Motor neuron (in vitro differentiated cells): Measurements from ENCODE around the gene OBP2B. TPM values are rescaled to one million over a fixed set of nuclear protein-coding genes. Genes with fewer than 3 reads are reported as not detected.
A peak's percentile ranks its signal among the peaks of the same experiment; 100 is the strongest.
"Not testable (repeated sequence)": the region's sequence is repeated elsewhere in the genome, so short reads cannot be mapped to it uniquely, and the experiment has no call there.

ENCODE experiments used
- ATAC-seq, 8 experiments: fragments of 200-7000 bp; cut with Tn5 transposase; replicated peaks in 6 of 8; 2 replicates each; pipeline ENCODE4 v1.8.0; 2021; ENCODE audit warnings: mild to moderate bottlenecking in 8 of 8, moderate library complexity in 8 of 8
- H3K27ac ChIP-seq, 2 donors: fragments of 250-450 bp; sonication (Bioruptor Pico); 2 replicates each; pipeline ENCODE4 v1.9.0; 2021; ENCODE audit warnings: antibody characterized with exemption in 2 of 2, mild to moderate bottlenecking in 2 of 2, moderate library complexity in 1 of 2
- H3K4me1 ChIP-seq, 2 donors: fragments of 250-450 bp; sonication (Bioruptor Pico); replicated peaks in 1 of 2; 2 replicates each; pipeline ENCODE4 v1.6.1; 2021; ENCODE audit warnings: antibody characterized with exemption in 2 of 2, mild to moderate bottlenecking in 2 of 2, moderate library complexity in 1 of 2
- H3K4me3 ChIP-seq, 5 donors: fragments of 250-450 bp; sonication (Bioruptor Pico); 2 replicates each; pipeline ENCODE4 v1.9.0; 2021; ENCODE audit warnings: antibody characterized with exemption in 5 of 5, mild to moderate bottlenecking in 5 of 5, moderate library complexity in 4 of 5
- WGBS, 10 experiments: fragments of 450-650 bp; shearing (Covaris generic); methylation state at CpG; one replicate each; pipeline ENCODE4 v1.0.0; 2022; 5-methylcytosine and 5-hydroxymethylcytosine counted together
- in situ Hi-C, 9 experiments: fragments of 400-800 bp; cut with MboI; loops; one replicate each; pipeline ENCODE4 v1.15.0; 2021; ENCODE audit warnings: low sequenced_read_pairs in 9 of 9, low pct_unique_long_range_greater_than_20kb in 2 of 9; ENCODE audit not compliant: unreplicated experiment in 9 of 9
- total RNA-seq, 8 experiments: library from RNA; unstranded; fragments of 300-600 nt; gene quantifications; 2 replicates each; pipeline versions ENCODE4 v1.2.3 to v1.2.4, GENCODE V29; 2022

Gene OBP2B
- total RNA-seq, 8 experiments from 2014 or later, result 0.33 TPM; not detected in 7

DNA sequence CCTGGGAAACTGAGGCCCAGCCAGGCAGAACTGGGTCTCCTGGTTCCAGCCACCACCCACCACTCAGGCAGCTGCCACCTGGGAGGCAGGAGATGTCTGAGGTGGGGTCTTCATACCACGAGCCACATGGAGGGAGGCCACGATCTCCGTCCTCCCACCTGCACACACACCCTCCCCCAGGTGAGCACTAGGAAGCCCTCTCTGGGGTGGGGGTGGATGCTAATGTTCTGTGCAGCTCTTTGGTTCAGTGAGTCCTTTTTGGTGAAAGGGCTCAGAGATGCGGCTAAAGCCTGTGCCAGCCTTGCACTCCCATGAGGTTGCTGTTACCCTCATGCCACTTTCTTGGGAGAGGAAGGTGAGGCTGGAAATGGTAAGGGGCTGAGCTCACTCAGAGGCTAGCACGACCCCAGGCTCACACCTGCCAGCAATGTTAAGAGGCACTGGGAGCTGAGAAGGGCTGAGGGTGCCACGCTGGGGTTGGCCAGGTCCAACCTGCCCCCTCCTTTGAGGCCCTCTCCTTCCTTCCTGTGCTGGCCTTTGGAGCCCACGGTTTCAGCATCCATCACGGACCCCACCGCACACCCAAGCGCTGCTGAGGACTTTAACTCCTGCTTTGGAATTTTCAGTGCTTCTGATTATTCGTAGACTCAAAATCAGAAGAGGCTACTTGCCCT lies 26.6 kb upstream of the OBP2B start:
- Histone ChIP-seq H3K4me1 (peaks cover 23 to 25% of the 10 kb centered on the region in 2 donors), H3K4me3 (no peak overlapping the region), H3K27ac (no peak overlapping the region)
- peak in 1 of 8 experiments; percentile 2 for ATAC-seq
- in situ Hi-C loops, result no loop called here
- WGBS, 10 experiments, result 20 to 100% (median 85%) methylated on average over 2 to 5 of the region's 11 CpGs; no CpG with 5 or more reads in 7 of the 10 experiments

DNA sequence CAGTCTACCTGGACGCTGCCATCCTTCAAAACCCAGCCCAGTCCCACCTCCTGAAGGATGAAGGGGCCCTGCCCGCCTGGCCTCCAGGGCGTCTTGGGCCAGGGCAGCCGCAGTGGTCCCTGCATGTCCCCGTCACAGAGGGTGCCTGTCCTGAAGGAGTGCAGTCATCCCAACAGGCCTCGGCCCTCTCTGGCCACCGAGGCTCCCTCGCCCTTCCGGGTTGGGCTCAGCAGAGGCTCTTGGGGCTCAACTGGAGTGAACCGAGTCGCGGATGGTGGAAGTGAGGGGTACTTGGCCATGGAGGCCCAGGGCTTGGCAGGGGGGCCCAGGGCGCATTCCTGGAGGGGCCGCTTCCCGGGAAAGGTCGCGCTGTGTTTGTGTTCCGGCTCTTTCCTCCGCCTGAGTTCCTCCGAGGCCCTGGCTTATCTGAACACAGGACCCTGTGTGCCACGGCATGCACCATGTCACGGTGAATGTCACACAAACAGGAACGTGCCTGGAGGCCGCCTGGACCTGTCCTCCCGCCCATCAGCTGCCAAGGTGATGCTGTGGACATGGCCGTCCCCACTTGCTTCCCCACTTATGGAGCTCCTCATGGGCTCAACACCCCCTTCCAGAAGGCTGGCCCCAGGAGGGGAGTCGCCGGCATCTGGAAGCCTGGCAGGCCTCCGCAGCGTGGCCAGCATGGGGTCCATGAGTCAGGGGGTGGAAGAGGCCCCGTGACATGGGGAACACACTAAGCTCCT lies 25.7 kb upstream of the OBP2B start:
- ATAC-seq, result no peak
- in situ Hi-C loops, result no loop called here
- H3K27ac ChIP-seq, result no peak overlapping the region
- WGBS, 10 experiments, result 80 to 100% (median 90%) methylated on average over 1 to 8 of the region's 31 CpGs; no CpG with 5 or more reads in 6 of the 10 experiments
- no peak overlapping the region for H3K4me3 ChIP-seq
- peaks cover 23 to 25% of the 10 kb centered on the region in 2 donors for H3K4me1 ChIP-seq

DNA sequence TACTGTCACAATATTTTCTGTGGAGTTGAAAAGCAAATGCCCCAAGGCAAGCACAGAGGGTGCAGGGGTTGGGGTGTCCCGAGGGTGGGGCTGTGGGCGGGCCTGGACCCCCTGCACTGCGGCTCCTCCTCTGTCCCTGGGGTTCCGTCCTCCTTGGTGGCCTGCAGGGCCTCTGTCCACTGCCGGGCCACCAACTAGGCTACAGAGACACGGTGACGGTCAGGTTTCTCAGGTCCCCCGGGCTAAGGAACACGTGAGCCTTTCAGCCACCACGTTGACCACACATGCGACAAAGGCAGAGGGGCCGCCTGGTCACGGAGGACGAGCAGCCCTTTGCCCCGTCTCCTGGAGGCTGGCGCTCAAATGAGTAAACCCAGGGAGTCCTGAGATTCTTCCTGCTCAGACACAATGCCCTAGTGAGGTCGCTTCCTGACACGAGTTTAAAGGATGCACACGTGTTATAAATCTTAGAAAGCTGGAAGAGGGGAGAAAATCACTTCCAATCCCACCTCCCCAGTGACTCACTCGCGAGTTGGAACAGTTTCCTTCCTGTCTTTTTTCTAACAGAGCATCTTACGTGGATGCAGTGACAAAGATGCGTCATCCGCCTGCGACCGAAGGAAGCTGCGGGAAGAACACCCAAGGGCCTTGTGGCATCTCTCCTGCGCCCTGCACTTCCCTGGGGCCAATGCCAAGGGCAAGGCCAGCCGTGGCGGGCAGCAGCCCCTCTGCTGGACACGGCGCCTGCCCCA lies 24.8 kb upstream of the OBP2B start:
- in situ Hi-C loops, result no loop called here
- peaks cover 19 to 20% of the 10 kb centered on the region in 2 donors for H3K4me1 ChIP-seq
- ATAC-seq, result no peak
- 76 to 89% (median 83%) methylated on average over 1 to 10 of the region's 32 CpGs; no CpG with 5 or more reads in 6 of the 10 experiments for WGBS, 10 experiments
- no peak overlapping the region for H3K4me3 ChIP-seq
- no peak overlapping the region for H3K27ac ChIP-seq

DNA sequence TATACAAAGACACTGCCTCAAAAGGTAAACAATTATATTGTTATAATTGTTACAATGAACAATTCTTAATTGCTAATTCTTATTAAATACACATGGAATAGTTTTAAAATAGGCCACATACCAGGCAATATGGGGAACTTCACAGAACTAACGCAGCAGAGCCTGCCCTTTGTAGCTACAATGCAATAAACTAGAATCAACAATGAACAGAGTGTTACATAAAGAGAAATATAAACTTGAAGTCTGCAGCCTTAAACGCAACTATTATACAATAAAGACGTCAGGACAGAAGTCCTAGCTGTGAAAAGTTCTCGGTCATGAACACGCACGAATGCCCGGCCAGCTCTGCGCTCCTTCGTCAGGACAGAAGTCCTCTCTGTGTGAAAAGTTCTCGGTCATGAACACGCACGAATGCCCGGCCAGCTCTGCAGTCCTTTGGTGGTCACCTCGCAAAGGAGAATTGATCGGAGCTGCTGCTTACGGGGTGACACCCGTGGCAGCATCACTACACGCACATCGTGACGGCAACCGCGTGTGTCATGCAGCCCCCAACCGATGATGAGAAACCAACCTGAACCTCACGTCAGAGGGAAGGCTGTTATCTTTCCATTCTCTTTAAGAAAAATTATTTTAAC lies 23.0 kb upstream of the OBP2B start:
- H3K27ac ChIP-seq, H3K4me3 ChIP-seq, in situ Hi-C loops, ATAC-seq, H3K4me1 ChIP-seq: not testable (repeated sequence)
- 58 to 96% (median 83%) methylated on average over 4 to 22 of the region's 24 CpGs for WGBS, 10 experiments

DNA sequence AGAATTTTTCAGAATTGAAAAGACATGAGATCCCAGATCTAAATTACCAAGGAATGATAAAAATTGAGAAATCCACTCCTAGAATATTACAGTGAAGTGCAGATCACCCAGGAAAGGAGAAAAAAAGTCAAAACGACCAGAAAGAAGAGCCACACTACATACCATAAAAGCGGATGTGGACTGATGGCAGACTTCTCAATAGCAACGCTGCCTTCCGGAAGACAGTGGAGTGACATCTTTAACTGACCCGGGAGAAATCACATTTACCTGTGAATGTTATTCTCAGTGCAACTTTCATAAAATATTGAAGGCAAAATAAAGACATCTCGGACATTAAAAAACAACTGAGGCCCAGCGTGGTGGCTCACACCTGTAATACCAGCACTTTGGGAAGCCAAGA lies 21.5 kb upstream of the OBP2B start:
- H3K4me3 ChIP-seq, H3K4me1 ChIP-seq, in situ Hi-C loops, H3K27ac ChIP-seq, ATAC-seq: not testable (repeated sequence)
- 10 to 90% (median 60%) methylated on average over 1 to 6 of the region's 7 CpGs; no CpG with 5 or more reads in 3 of the 10 experiments for WGBS, 10 experiments

DNA sequence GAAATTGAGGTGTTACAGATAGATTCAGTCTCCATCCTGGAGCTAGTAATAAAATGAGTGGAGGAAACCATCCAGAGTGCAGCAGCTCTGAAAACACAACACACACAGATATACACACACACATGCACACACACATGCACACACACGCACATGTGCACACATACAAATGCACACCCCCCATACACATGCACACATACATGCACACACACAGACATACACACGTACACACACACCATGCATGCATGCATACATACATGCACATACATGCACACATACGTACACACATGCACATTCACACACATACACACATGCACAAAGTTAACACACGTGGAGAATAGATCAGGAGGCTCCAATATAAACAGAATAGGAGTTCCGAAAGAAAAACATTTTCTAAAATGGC lies 21.0 kb upstream of the OBP2B start:
- in situ Hi-C loops, result no loop called here
- Histone ChIP-seq H3K27ac (no peak overlapping the region), H3K4me1 (no peaks in the 10 kb centered on the region), H3K4me3 (no peak overlapping the region)
- WGBS, 10 experiments, result 21 to 100% (median 56%) methylated on average over 1 to 5 of the region's 5 CpGs; no CpG with 5 or more reads in 1 of the 10 experiments
- ATAC-seq, result no peak

DNA sequence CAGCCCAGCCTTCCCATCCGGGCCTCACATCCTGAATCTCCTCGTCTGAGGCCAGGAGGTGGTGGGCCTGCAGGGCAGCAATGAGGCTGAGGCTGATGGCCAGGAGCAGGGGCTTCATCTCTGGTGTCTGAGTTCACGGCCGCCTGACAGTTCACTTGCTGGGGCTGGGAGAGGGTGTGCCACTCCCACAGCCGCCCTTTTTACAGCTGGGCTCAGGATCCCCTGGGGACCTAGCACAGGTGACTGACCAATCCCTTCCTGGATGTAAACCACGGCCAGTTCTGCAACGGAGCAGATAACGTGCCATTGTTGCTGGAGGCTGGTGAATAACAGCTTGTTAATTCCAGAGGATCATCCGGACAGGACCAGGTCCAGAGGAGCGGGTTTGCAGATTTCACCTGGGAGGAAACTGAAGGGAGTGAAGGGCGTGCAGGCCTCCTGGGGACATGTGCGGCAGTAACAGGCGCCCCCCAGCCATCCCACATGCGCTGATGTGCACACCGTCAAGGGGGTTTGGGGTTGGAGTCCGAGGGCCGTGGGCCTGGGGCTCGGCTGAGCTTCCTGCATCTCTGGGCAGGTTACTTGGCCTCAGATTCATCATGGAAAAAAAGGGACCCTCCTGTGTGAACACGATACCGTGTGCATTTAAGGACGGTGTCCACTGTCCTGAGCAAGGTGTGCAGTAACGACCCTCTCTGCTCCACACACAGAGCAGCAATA lies 19.6 kb upstream of the OBP2B start:
- H3K4me1 ChIP-seq, H3K4me3 ChIP-seq, H3K27ac ChIP-seq, in situ Hi-C loops: not testable (repeated sequence)
- 53 to 90% (median 80%) methylated on average over 1 to 9 of the region's 22 CpGs; no CpG with 5 or more reads in 5 of the 10 experiments for WGBS, 10 experiments
- ATAC-seq, result peak in 3 of 8 experiments; percentile 31 to 66 (median 59)

- in situ Hi-C loops, result not testable (repeated sequence)
Measured at GRCh38 chr9:133227996-133228395, 18.9 kb upstream of the OBP2B start.

DNA sequence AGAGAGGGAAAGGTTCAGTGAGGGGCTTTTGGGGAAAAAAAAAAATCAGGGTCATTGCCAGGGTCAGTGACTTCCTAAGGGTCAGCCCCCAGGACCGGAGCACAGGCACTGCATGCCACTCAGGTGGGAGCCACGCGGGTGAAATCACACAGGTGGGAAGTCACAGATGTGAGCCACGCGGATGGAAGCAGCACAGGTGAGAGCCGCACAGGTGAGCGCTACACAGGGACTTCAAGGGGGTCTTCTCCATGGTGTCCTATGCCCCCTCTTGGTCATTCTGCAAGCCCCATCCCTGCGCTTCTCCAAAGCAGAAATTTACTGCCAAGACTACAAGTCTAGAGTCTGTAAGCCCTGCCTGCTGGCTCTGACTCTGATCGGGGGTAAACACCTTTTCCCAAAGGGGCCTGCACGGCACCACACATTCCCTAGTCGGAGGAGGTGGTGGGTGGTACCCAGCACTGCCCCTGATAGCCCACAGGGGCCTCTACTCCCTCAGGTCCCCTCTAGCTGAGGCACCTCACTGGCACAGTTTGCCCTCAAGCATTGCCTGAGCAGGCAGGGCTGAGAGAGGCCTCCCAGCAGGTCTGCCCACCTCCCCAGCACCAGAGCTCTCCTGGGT lies 18.3 kb upstream of the OBP2B start:
- ATAC-seq, result no peak
- Histone ChIP-seq H3K4me3 (no peak overlapping the region), H3K4me1 (no peaks in the 10 kb centered on the region), H3K27ac (no peak overlapping the region)
- in situ Hi-C loops, result no loop called here
- WGBS, 10 experiments, result no CpG with 5 or more reads among the region's 11 CpGs

More at GRCh38 chr9:133227996-133228395, 18.9 kb upstream of the OBP2B start:
- H3K4me1 ChIP-seq, H3K4me3 ChIP-seq, ATAC-seq, H3K27ac ChIP-seq: not testable (repeated sequence)
- WGBS, 10 experiments, result 60 to 80% (median 75%) methylated on average over 1 to 4 of the region's 8 CpGs; no CpG with 5 or more reads in 7 of the 10 experiments

DNA sequence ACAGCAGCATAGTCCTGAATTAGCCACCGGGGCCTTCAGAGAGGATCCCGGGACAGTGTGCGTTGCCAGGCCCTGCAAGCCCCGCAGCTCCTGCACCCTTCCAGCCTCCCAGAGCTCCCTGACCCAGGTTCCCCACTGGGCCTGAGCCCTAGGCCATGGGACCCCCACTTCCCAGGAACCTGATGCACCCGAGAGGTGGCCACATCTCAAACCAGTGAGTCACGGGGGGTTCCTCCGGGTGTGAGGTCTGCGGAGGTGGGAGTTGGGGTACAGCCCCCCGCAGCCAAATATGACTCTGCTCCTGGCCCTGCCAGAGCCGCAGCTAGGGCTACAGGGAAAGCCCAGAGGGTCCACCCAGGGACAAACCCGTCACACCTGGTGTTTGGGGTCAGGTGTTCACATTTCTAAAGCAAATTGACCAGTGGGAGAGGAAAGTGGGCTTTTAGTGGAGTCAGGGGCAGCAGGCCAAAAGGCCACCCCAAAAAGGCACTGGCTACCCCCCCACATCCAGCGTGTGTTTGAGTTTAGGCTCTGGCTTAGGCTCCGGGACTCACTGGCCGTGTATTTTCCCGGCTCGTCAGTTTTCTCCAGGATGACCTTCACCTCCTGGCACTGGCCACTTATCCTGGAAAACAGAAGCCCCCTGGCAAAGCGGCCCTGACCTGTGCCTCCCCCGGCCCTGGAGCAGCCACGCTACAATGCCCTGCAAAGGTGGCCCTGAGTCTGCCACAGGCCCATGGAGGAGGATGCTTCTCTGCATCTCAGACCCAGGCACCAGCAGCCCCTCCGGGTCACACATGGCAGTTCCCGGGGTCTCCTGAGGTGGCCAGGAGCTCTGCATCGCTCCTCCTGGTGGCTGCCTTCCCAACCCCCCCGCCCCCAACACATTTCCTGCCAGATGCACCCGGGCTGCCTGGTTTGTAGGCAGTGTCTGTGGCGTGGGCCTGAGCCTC lies 17.4 kb upstream of the OBP2B start:
- in situ Hi-C loops, result no loop called here
- Histone ChIP-seq H3K4me3 (no peak overlapping the region), H3K27ac (no peak overlapping the region), H3K4me1 (no peaks in the 10 kb centered on the region)
- ATAC-seq, result no peak
- 67 to 90% (median 80%) methylated on average over 1 to 3 of the region's 25 CpGs; no CpG with 5 or more reads in 7 of the 10 experiments for WGBS, 10 experiments
